ENCODE results near the gene MTUS2. TPM values are rescaled to one million over a fixed set of nuclear protein-coding genes. Genes with fewer than 3 reads are reported as not detected.

The MTUS2 gene
- total RNA-seq, 1 donor from 2014 or later = 0.67 TPM

DNA sequence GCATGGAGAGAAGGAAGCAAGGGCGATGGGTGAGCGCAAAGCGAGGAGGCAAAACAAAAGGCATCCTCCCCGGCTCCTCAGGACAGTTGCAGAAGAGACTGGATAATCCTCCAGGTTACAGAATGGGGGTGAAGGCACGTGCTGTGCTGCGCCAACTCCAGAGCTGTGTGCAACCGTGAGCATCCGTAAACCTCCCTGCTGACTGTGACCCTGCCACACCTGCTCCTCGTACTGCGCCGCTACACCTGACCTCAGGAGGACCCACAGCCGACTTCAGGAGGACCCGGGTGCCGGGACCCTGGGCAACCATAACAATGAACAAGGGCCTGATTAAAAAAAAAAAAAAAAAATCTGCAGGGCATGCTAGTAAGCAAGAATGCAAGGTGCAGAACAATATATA is 706.6 kb downstream of the MTUS2 start:
- H3K4me1 Mint-ChIP-seq = peaks cover 20% of the 10 kb centered on the region
- Histone ChIP-seq H3K4me1 (no peaks in the 10 kb centered on the region), H3K79me2 (ENCODE audit: low read depth) (no peaks in the 10 kb centered on the region), H3K4me3 (no peak overlapping the region), H2AFZ (replicated peaks) (no peak overlapping the region), H3K36me3 (no peaks in the 10 kb centered on the region), H4K20me1 (ENCODE audit: low read depth) (no peaks in the 10 kb centered on the region), H3K9ac (no peak overlapping the region), H3K9me3 (ENCODE audit: low read depth) (no peaks in the 10 kb centered on the region), H3K27me3 (no peaks in the 10 kb centered on the region), H3K4me2 (no peak overlapping the region), H3F3A (ENCODE audit: low read depth) (no peaks in the 10 kb centered on the region), H3K27ac (no peak overlapping the region)
- H3K27ac Mint-ChIP-seq = no peak overlapping the region
- no peaks in the 10 kb centered on the region for H3K9me3 Mint-ChIP-seq
- H3K27me3 Mint-ChIP-seq (ENCODE audit: insufficient read depth, low read depth) = peaks cover 2% of the 10 kb centered on the region
- H3K4me3 Mint-ChIP-seq = no peak overlapping the region
- no peak for DNase-seq (ENCODE audit: low spot score)
- H3K36me3 Mint-ChIP-seq = peaks cover 32% of the 10 kb centered on the region
- TF ChIP-seq EZH2phosphoT487 (IDR thresholded peaks at IDR 0.05) (no peak), CTCF (IDR thresholded peaks at IDR 0.05) (no peak), EZH2 (IDR thresholded peaks at IDR 0.05) (no peak)

- H3K9ac ChIP-seq = no peak overlapping the region
- no peaks in the 10 kb centered on the region for H3K27me3 ChIP-seq
- H3K4me3 ChIP-seq = no peak overlapping the region
- no peak overlapping the region for H3K4me2 ChIP-seq
- Mint-ChIP-seq H3K4me3 (no peak overlapping the region), H3K27me3 (ENCODE audit: insufficient read depth, low read depth) (peaks cover 2% of the 10 kb centered on the region), H3K4me1 (peaks cover 13% of the 10 kb centered on the region), H3K36me3 (peaks cover 29% of the 10 kb centered on the region), H3K9me3 (no peaks in the 10 kb centered on the region), H3K27ac (no peak overlapping the region)
- no peaks in the 10 kb centered on the region for H3K9me3 ChIP-seq (ENCODE audit: low read depth)
- no peak overlapping the region for H2AFZ ChIP-seq (replicated peaks)
- H3K27ac ChIP-seq = no peak overlapping the region
- no peaks in the 10 kb centered on the region for H3K79me2 ChIP-seq (ENCODE audit: low read depth)
- no peaks in the 10 kb centered on the region for H3K4me1 ChIP-seq
- no peak for TF ChIP-seq EZH2phosphoT487 (IDR thresholded peaks at IDR 0.05)
- TF ChIP-seq CTCF (IDR thresholded peaks at IDR 0.05) = no peak
- no peak for TF ChIP-seq EZH2 (IDR thresholded peaks at IDR 0.05)
- H3F3A ChIP-seq (ENCODE audit: low read depth) = no peaks in the 10 kb centered on the region
- H3K36me3 ChIP-seq = no peaks in the 10 kb centered on the region
- DNase-seq (ENCODE audit: low spot score) = no peak
- H4K20me1 ChIP-seq (ENCODE audit: low read depth) = no peaks in the 10 kb centered on the region
Measured at GRCh38 chr13:29527511-29527910, 707.4 kb downstream of the MTUS2 start.

- Histone ChIP-seq H3K27me3 (no peaks in the 10 kb centered on the region), H3K9me3 (ENCODE audit: low read depth) (no peaks in the 10 kb centered on the region), H3K36me3 (no peaks in the 10 kb centered on the region), H3K27ac (no peak overlapping the region), H3K4me1 (no peaks in the 10 kb centered on the region), H3F3A (ENCODE audit: low read depth) (no peaks in the 10 kb centered on the region), H2AFZ (replicated peaks) (no peak overlapping the region), H3K9ac (no peak overlapping the region), H3K79me2 (ENCODE audit: low read depth) (no peaks in the 10 kb centered on the region), H3K4me2 (no peak overlapping the region), H4K20me1 (ENCODE audit: low read depth) (no peaks in the 10 kb centered on the region), H3K4me3 (no peak overlapping the region)
- peaks cover 32% of the 10 kb centered on the region for H3K36me3 Mint-ChIP-seq
- peaks cover 13% of the 10 kb centered on the region for H3K4me1 Mint-ChIP-seq
- no peaks in the 10 kb centered on the region for H3K9me3 Mint-ChIP-seq
- no peak overlapping the region for H3K4me3 Mint-ChIP-seq
- DNase-seq (ENCODE audit: low spot score) = no peak
- no peak overlapping the region for H3K27ac Mint-ChIP-seq
- TF ChIP-seq CTCF (IDR thresholded peaks at IDR 0.05) (no peak), EZH2phosphoT487 (IDR thresholded peaks at IDR 0.05) (no peak), EZH2 (IDR thresholded peaks at IDR 0.05) (no peak)
- peaks cover 2% of the 10 kb centered on the region for H3K27me3 Mint-ChIP-seq (ENCODE audit: insufficient read depth, low read depth)
Measured at GRCh38 chr13:29527916-29528315, 707.8 kb downstream of the MTUS2 start.

Measured in neural progenitor cell (in vitro differentiated cells).